Lower leg skin (tissue), 3 donors: ENCODE measurements around the gene CASP10.

Source experiments
- CTCF ChIP-seq, 3 donors: fragments of 450-650 bp; IDR thresholded peaks; one replicate each; pipeline ENCODE4 v1.5.1; 2016; ENCODE audit warnings: antibody characterized with exemption in 3 of 3, mild to moderate bottlenecking in 3 of 3, moderate library complexity in 2 of 3
- POLR2A ChIP-seq, 2 donors: fragments of 450-650 bp; IDR thresholded peaks; one replicate each; pipeline ENCODE4 v1.6.1; 2016 to 2017; ENCODE audit warnings: antibody characterized with exemption in 2 of 2, mild to moderate bottlenecking in 1 of 2, moderate library complexity in 1 of 2

DNA sequence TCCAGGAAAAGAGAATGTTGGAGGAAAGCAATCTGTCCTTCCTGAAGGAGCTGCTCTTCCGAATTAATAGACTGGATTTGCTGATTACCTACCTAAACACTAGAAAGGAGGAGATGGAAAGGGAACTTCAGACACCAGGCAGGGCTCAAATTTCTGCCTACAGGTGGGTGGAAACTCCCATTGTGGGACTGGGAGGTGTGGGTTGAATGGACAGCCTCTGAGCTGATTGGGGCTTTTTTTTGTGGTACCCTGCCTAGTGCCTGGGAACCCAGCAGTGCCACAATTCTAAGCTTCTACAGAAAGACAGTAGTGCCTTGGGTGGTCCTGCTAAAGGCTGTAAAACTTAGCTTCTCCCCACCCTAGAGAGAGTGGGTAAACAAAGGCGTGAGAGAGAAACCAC, 83.7 kb downstream of the CASP10 start:
- no peak for TF ChIP-seq CTCF (IDR thresholded peaks at IDR 0.05)
- TF ChIP-seq POLR2A (IDR thresholded peaks at IDR 0.05) = no peak
